ENCODE measurements around the gene UCP3.
A peak's percentile ranks its signal among the peaks of the same experiment; 100 is the strongest.

Gene UCP3
- total RNA-seq = 2.2 to 4.1 (median 2.3) reads per million in 3 donors

GRCh38 chr11:74008373-74009229 lies at the start of gene UCP3:
Gene UCP3 (minus strand): TSS chr11:74009085. CDS start chr11:74007042, 2,043 bp downstream.
- peak within 1 kb of the TSS; percentile 44 for H3K27ac ChIP-seq (ENCODE audit: insufficient read depth, low read length, poor library complexity, severe bottlenecking)
- DNase-seq = no peak

GRCh38 chr11:74057249-74058151 lies 48.6 kb upstream of the UCP3 start:
- Histone ChIP-seq H3K27ac (ENCODE audit: insufficient read depth, low read length, poor library complexity, severe bottlenecking) (no peak overlapping the region), H3K27me3 (replicated peaks; ENCODE audit: control insufficient read depth, insufficient read depth, low read length, poor library complexity, severe bottlenecking) (no peaks in the 10 kb centered on the region), H3K9me3 (ENCODE audit: control insufficient read depth, low read length) (no peaks in the 10 kb centered on the region), H3K4me1 (ENCODE audit: control insufficient read depth, insufficient read depth, low read length, poor library complexity, severe bottlenecking) (no peaks in the 10 kb centered on the region), H3K4me3 (ENCODE audit: insufficient read depth, low read depth, low read length, poor library complexity, severe bottlenecking) (no peak overlapping the region), H3K36me3 (ENCODE audit: control insufficient read depth, insufficient read depth, low read length) (no peaks in the 10 kb centered on the region)
- no peak for DNase-seq

More at GRCh38 chr11:74008373-74009229, at the start of gene UCP3:
- Histone ChIP-seq H3K27me3 (replicated peaks; ENCODE audit: control insufficient read depth, insufficient read depth, low read length, poor library complexity, severe bottlenecking) (no peaks in the 10 kb centered on the region), H3K4me1 (ENCODE audit: control insufficient read depth, insufficient read depth, low read length, poor library complexity, severe bottlenecking) (peaks cover 95% of the 10 kb centered on the region), H3K9me3 (ENCODE audit: control insufficient read depth, low read length) (no peaks in the 10 kb centered on the region), H3K4me3 (ENCODE audit: insufficient read depth, low read depth, low read length, poor library complexity, severe bottlenecking) (no peak within 1 kb of the TSS), H3K36me3 (ENCODE audit: control insufficient read depth, insufficient read depth, low read length) (no peaks in the 10 kb centered on the region)

- no peaks in the 10 kb centered on the region for H3K4me1 ChIP-seq (ENCODE audit: control insufficient read depth, insufficient read depth, low read length, poor library complexity, severe bottlenecking)
- H3K9me3 ChIP-seq (ENCODE audit: control insufficient read depth, low read length) = no peaks in the 10 kb centered on the region
- no peak overlapping the region for H3K27ac ChIP-seq (ENCODE audit: insufficient read depth, low read length, poor library complexity, severe bottlenecking)
- H3K4me3 ChIP-seq (ENCODE audit: insufficient read depth, low read depth, low read length, poor library complexity, severe bottlenecking) = no peak overlapping the region
- no peaks in the 10 kb centered on the region for H3K36me3 ChIP-seq (ENCODE audit: control insufficient read depth, insufficient read depth, low read length)
- no peaks in the 10 kb centered on the region for H3K27me3 ChIP-seq (replicated peaks; ENCODE audit: control insufficient read depth, insufficient read depth, low read length, poor library complexity, severe bottlenecking)
- DNase-seq = no peak
Measured at GRCh38 chr11:74055938-74056337, 47.1 kb upstream of the UCP3 start.

GRCh38 chr11:74050465-74050864 lies 41.6 kb upstream of the UCP3 start:
- Histone ChIP-seq H3K27me3 (replicated peaks; ENCODE audit: control insufficient read depth, insufficient read depth, low read length, poor library complexity, severe bottlenecking) (no peaks in the 10 kb centered on the region), H3K27ac (ENCODE audit: insufficient read depth, low read length, poor library complexity, severe bottlenecking) (no peak overlapping the region), H3K4me3 (ENCODE audit: insufficient read depth, low read depth, low read length, poor library complexity, severe bottlenecking) (no peak overlapping the region), H3K4me1 (ENCODE audit: control insufficient read depth, insufficient read depth, low read length, poor library complexity, severe bottlenecking) (no peaks in the 10 kb centered on the region), H3K9me3 (ENCODE audit: control insufficient read depth, low read length) (no peaks in the 10 kb centered on the region), H3K36me3 (ENCODE audit: control insufficient read depth, insufficient read depth, low read length) (peaks cover 5% of the 10 kb centered on the region)
- no peak for DNase-seq

GRCh38 chr11:74048993-74049392 lies 40.1 kb upstream of the UCP3 start:
- no peaks in the 10 kb centered on the region for H3K27me3 ChIP-seq (replicated peaks; ENCODE audit: control insufficient read depth, insufficient read depth, low read length, poor library complexity, severe bottlenecking)
- H3K36me3 ChIP-seq (ENCODE audit: control insufficient read depth, insufficient read depth, low read length) = peaks cover 5% of the 10 kb centered on the region
- H3K4me1 ChIP-seq (ENCODE audit: control insufficient read depth, insufficient read depth, low read length, poor library complexity, severe bottlenecking) = no peaks in the 10 kb centered on the region
- DNase-seq = no peak
- H3K4me3 ChIP-seq (ENCODE audit: insufficient read depth, low read depth, low read length, poor library complexity, severe bottlenecking) = no peak overlapping the region
- no peaks in the 10 kb centered on the region for H3K9me3 ChIP-seq (ENCODE audit: control insufficient read depth, low read length)
- H3K27ac ChIP-seq (ENCODE audit: insufficient read depth, low read length, poor library complexity, severe bottlenecking) = no peak overlapping the region

- no peaks in the 10 kb centered on the region for H3K9me3 ChIP-seq (ENCODE audit: control insufficient read depth, low read length)
- H3K27me3 ChIP-seq (replicated peaks; ENCODE audit: control insufficient read depth, insufficient read depth, low read length, poor library complexity, severe bottlenecking) = no peaks in the 10 kb centered on the region
- no peaks in the 10 kb centered on the region for H3K4me1 ChIP-seq (ENCODE audit: control insufficient read depth, insufficient read depth, low read length, poor library complexity, severe bottlenecking)
- no peak for DNase-seq
- peaks cover 15% of the 10 kb centered on the region for H3K36me3 ChIP-seq (ENCODE audit: control insufficient read depth, insufficient read depth, low read length)
- no peak overlapping the region for H3K4me3 ChIP-seq (ENCODE audit: insufficient read depth, low read depth, low read length, poor library complexity, severe bottlenecking)
- H3K27ac ChIP-seq (ENCODE audit: insufficient read depth, low read length, poor library complexity, severe bottlenecking) = no peak overlapping the region
Measured at GRCh38 chr11:74044538-74044937, 35.7 kb upstream of the UCP3 start.

- no peak for DNase-seq
- Histone ChIP-seq H3K27me3 (replicated peaks; ENCODE audit: control insufficient read depth, insufficient read depth, low read length, poor library complexity, severe bottlenecking) (no peaks in the 10 kb centered on the region), H3K4me1 (ENCODE audit: control insufficient read depth, insufficient read depth, low read length, poor library complexity, severe bottlenecking) (no peaks in the 10 kb centered on the region), H3K27ac (ENCODE audit: insufficient read depth, low read length, poor library complexity, severe bottlenecking) (no peak overlapping the region), H3K9me3 (ENCODE audit: control insufficient read depth, low read length) (no peaks in the 10 kb centered on the region), H3K36me3 (ENCODE audit: control insufficient read depth, insufficient read depth, low read length) (peaks cover 15% of the 10 kb centered on the region), H3K4me3 (ENCODE audit: insufficient read depth, low read depth, low read length, poor library complexity, severe bottlenecking) (no peak overlapping the region)
Measured at GRCh38 chr11:74043450-74043849, 34.6 kb upstream of the UCP3 start.

- peaks cover 35% of the 10 kb centered on the region for H3K36me3 ChIP-seq (ENCODE audit: control insufficient read depth, insufficient read depth, low read length)
- no peaks in the 10 kb centered on the region for H3K27me3 ChIP-seq (replicated peaks; ENCODE audit: control insufficient read depth, insufficient read depth, low read length, poor library complexity, severe bottlenecking)
- no peaks in the 10 kb centered on the region for H3K9me3 ChIP-seq (ENCODE audit: control insufficient read depth, low read length)
- DNase-seq = no peak
- no peaks in the 10 kb centered on the region for H3K4me1 ChIP-seq (ENCODE audit: control insufficient read depth, insufficient read depth, low read length, poor library complexity, severe bottlenecking)
- H3K4me3 ChIP-seq (ENCODE audit: insufficient read depth, low read depth, low read length, poor library complexity, severe bottlenecking) = no peak overlapping the region
- no peak overlapping the region for H3K27ac ChIP-seq (ENCODE audit: insufficient read depth, low read length, poor library complexity, severe bottlenecking)
Measured at GRCh38 chr11:74037309-74037708, 28.4 kb upstream of the UCP3 start.

- no peak overlapping the region for H3K27ac ChIP-seq (ENCODE audit: insufficient read depth, low read length, poor library complexity, severe bottlenecking)
Measured at GRCh38 chr11:74035264-74035663, 26.4 kb upstream of the UCP3 start.

GRCh38 chr11:74033046-74033445 lies 24.2 kb upstream of the UCP3 start:
- Histone ChIP-seq H3K4me3 (ENCODE audit: insufficient read depth, low read depth, low read length, poor library complexity, severe bottlenecking) (no peak overlapping the region), H3K9me3 (ENCODE audit: control insufficient read depth, low read length) (no peaks in the 10 kb centered on the region), H3K27ac (ENCODE audit: insufficient read depth, low read length, poor library complexity, severe bottlenecking) (no peak overlapping the region), H3K4me1 (ENCODE audit: control insufficient read depth, insufficient read depth, low read length, poor library complexity, severe bottlenecking) (peaks cover 4% of the 10 kb centered on the region), H3K27me3 (replicated peaks; ENCODE audit: control insufficient read depth, insufficient read depth, low read length, poor library complexity, severe bottlenecking) (no peaks in the 10 kb centered on the region), H3K36me3 (ENCODE audit: control insufficient read depth, insufficient read depth, low read length) (peaks cover 24% of the 10 kb centered on the region)
- no peak for DNase-seq

More at GRCh38 chr11:74035264-74035663, 26.4 kb upstream of the UCP3 start:
- DNase-seq = no peak
- Histone ChIP-seq H3K27me3 (replicated peaks; ENCODE audit: control insufficient read depth, insufficient read depth, low read length, poor library complexity, severe bottlenecking) (no peaks in the 10 kb centered on the region), H3K4me3 (ENCODE audit: insufficient read depth, low read depth, low read length, poor library complexity, severe bottlenecking) (no peak overlapping the region), H3K36me3 (ENCODE audit: control insufficient read depth, insufficient read depth, low read length) (peaks cover 24% of the 10 kb centered on the region), H3K9me3 (ENCODE audit: control insufficient read depth, low read length) (no peaks in the 10 kb centered on the region), H3K4me1 (ENCODE audit: control insufficient read depth, insufficient read depth, low read length, poor library complexity, severe bottlenecking) (peaks cover 4% of the 10 kb centered on the region)
